Measurements from ENCODE around the gene CAPN13. TPM values are rescaled to one million over a fixed set of nuclear protein-coding genes. Genes with fewer than 3 reads are reported as not detected.

Gene CAPN13
- total RNA-seq, 4 donors from 2014 or later: not detected

- no peak for TF ChIP-seq CTCF (IDR thresholded peaks at IDR 0.05; ENCODE audit: low read depth)
Observed at GRCh38 chr2:30701782-30702181, 105.5 kb downstream of the CAPN13 start.

- TF ChIP-seq CTCF (IDR thresholded peaks at IDR 0.05; ENCODE audit: low read depth): no peak
Observed at GRCh38 chr2:30695749-30696148, 111.5 kb downstream of the CAPN13 start.

GRCh38 chr2:30694286-30695055, 112.8 kb downstream of the CAPN13 start:
- no peak for TF ChIP-seq CTCF (IDR thresholded peaks at IDR 0.05; ENCODE audit: low read depth)

GRCh38 chr2:30693821-30694281, 113.4 kb downstream of the CAPN13 start:
- TF ChIP-seq CTCF (IDR thresholded peaks at IDR 0.05; ENCODE audit: low read depth): no peak

- no peak for TF ChIP-seq CTCF (IDR thresholded peaks at IDR 0.05; ENCODE audit: low read depth)
Observed at GRCh38 chr2:30692829-30693275, 114.4 kb downstream of the CAPN13 start.

- TF ChIP-seq CTCF (IDR thresholded peaks at IDR 0.05; ENCODE audit: low read depth): no peak
Observed at GRCh38 chr2:30691948-30692828, 115.1 kb downstream of the CAPN13 start.

All from subcutaneous adipose tissue (tissue), 4 donors.